HG02938 (cell line): ENCODE data around the gene ZNF345.

ENCODE experiments used
- ATAC-seq: cut with Tn5 transposase; IDR thresholded peaks from one replicate; pipeline ENCODE4 v1.9.1; 2021; ENCODE audit warnings: mild to moderate bottlenecking, moderate library complexity; ENCODE audit not compliant: unreplicated experiment

ZNF345 gene

DNA sequence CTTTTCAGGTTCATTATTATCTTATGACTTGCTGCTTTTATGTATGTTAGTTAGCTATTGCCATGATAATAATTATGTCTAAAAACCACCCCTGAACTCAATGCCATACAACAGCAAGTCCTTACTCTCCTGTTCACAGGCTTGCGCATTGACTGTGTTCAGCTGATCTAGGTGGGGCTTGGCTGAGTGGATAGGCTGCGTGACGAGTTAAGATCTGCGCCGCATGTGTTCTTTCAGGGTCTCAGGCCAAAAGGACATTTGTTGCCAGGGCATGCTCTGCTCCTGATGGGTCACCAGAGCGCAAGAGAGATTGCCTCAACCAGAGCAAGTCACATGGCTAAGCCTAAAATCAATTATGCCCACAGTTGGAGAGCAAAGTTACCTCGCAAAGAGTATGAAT, 66.3 kb downstream of the ZNF345 start:
- no peak for ATAC-seq

GRCh38 chr19:36918090-36918489, 67.4 kb downstream of the ZNF345 start:
- no peak for ATAC-seq
